NCI-H2029 (cell line): Measurements from ENCODE around the gene GP9.

Source experiments
- DNase-seq: peaks from one replicate; lab custom pipeline; 2025; lab: John Stamatoyannopoulos, UW

The GP9 gene

GRCh38 chr3:129060276-129061022 is at the start of gene GP9:
GP9 (plus strand) TSS chr3:129060779; CDS start chr3:129061740, 961 bp downstream.
- DNase-seq: no peak

- no peak for DNase-seq
Observed at GRCh38 chr3:129013491-129013891, 47.1 kb upstream of the GP9 start.

- no peak for DNase-seq
Observed at GRCh38 chr3:129014148-129014547, 46.4 kb upstream of the GP9 start.

- no peak for DNase-seq
Observed at GRCh38 chr3:129014793-129015345, 45.7 kb upstream of the GP9 start.

- no peak for DNase-seq
Observed at GRCh38 chr3:129015388-129016105, 45.0 kb upstream of the GP9 start.

- peak; percentile 68 for DNase-seq
Observed at GRCh38 chr3:129016356-129016719, 44.2 kb upstream of the GP9 start.

- no peak for DNase-seq
Observed at GRCh38 chr3:129016720-129017483, 43.7 kb upstream of the GP9 start.

- DNase-seq: no peak
Observed at GRCh38 chr3:129017484-129017899, 43.1 kb upstream of the GP9 start.

GRCh38 chr3:129018271-129018670 is 42.3 kb upstream of the GP9 start:
- DNase-seq: no peak

GRCh38 chr3:129018751-129019150 is 41.8 kb upstream of the GP9 start:
- no peak for DNase-seq

- no peak for DNase-seq
Observed at GRCh38 chr3:129019266-129019665, 41.3 kb upstream of the GP9 start.

GRCh38 chr3:129020691-129021090 is 39.9 kb upstream of the GP9 start:
- DNase-seq: no peak

GRCh38 chr3:129021140-129021551 is 39.4 kb upstream of the GP9 start:
- no peak for DNase-seq

- DNase-seq: no peak
Observed at GRCh38 chr3:129022114-129023007, 38.2 kb upstream of the GP9 start.

GRCh38 chr3:129023008-129023358 is 37.6 kb upstream of the GP9 start:
- DNase-seq: no peak

- DNase-seq: no peak
Observed at GRCh38 chr3:129023909-129024308, 36.7 kb upstream of the GP9 start.

- no peak for DNase-seq
Observed at GRCh38 chr3:129025108-129025507, 35.5 kb upstream of the GP9 start.

- no peak for DNase-seq
Observed at GRCh38 chr3:129025691-129026435, 34.7 kb upstream of the GP9 start.

- peak; percentile 81 for DNase-seq
Observed at GRCh38 chr3:129026728-129027543, 33.6 kb upstream of the GP9 start.

- DNase-seq: no peak
Observed at GRCh38 chr3:129027544-129027880, 33.1 kb upstream of the GP9 start.
